Transverse colon (tissue), 4 donors: ENCODE measurements around the gene CLEC20A. TPM values are rescaled to one million over a fixed set of nuclear protein-coding genes. Genes with fewer than 3 reads are reported as not detected.
A peak's percentile ranks its signal among the peaks of the same experiment; 100 is the strongest.

ENCODE experiments used
- DNase-seq: peaks from one replicate; pipeline ENCODE4 v3.0.0-alpha.2; 2019
- H3K27ac ChIP-seq, 4 donors: fragments of 200-600 bp; sonication (generic); 2 replicates each; pipeline ENCODE4 v1.5.1; 2016 to 2018; ENCODE audit warnings: inconsistent platforms in 4 of 4
- H3K27me3 ChIP-seq: fragments of 200-600 bp; sonication (generic); 2 replicates; pipeline ENCODE4 v1.5.1; 2017; ENCODE audit warnings: inconsistent platforms
- H3K36me3 ChIP-seq, 4 donors: fragments of 200-600 bp; sonication (generic); 2 replicates each; pipeline ENCODE4 v1.5.1; 2017 to 2019; ENCODE audit warnings: inconsistent platforms in 4 of 4
- H3K4me1 ChIP-seq, 4 donors: fragments of 200-600 bp; sonication (generic); 2 replicates each; pipeline ENCODE4 v1.5.1; 2017 to 2020; ENCODE audit warnings: inconsistent platforms in 4 of 4
- H3K4me3 ChIP-seq, 4 donors: fragments of 200-600 bp; sonication (generic); 1 replicate in 1 of 4; 2 replicates in 3 of 4; pipeline versions ENCODE4 v1.5.1 to v1.6.1; 2017 to 2019; ENCODE audit warnings: inconsistent platforms in 4 of 4
- H3K9me3 ChIP-seq, 2 donors: fragments of 200-600 bp; sonication (generic); 2 replicates each; pipeline ENCODE4 v1.5.1; 2017 to 2019; ENCODE audit warnings: inconsistent platforms in 2 of 2
- CTCF ChIP-seq, 5 experiments: fragments of 200-600 bp in 3 of 5; fragments of 450-650 bp in 2 of 5; sonication (generic) in 3 of 5; IDR thresholded peaks; 1 replicate in 2 of 5; 2 replicates in 3 of 5; pipeline ENCODE4 v1.5.1; 2016 to 2017; ENCODE audit warnings: antibody characterized with exemption in 5 of 5, inconsistent platforms in 3 of 5, mild to moderate bottlenecking in 2 of 5, moderate library complexity in 1 of 5
- EP300 ChIP-seq: sonication (generic); formaldehyde crosslinking; IDR thresholded peaks from one replicate; pipeline ENCODE4 v1.6.1; 2017; ENCODE audit warnings: antibody characterized with exemption, low read depth
- POLR2A ChIP-seq: fragments of 450-650 bp; IDR thresholded peaks from one replicate; pipeline ENCODE4 v1.6.1; 2016; ENCODE audit warnings: antibody characterized with exemption, mild to moderate bottlenecking, moderate library complexity
- POLR2AphosphoS5 ChIP-seq, 3 donors: sonication (generic); formaldehyde crosslinking; IDR thresholded peaks; one replicate each; pipeline ENCODE4 v1.6.1; 2016; ENCODE audit warnings: antibody characterized with exemption in 3 of 3
- WGBS, 2 donors: methylation state at CpG; one replicate each; pipeline ENCODE4 v1.1.5; 2018; ENCODE audit warnings: low coverage in 1 of 2; 5-methylcytosine and 5-hydroxymethylcytosine counted together
- in situ Hi-C, 4 donors: fragments of 200-750 bp; cut with MboI; loops; one replicate each; pipeline versions ENCODE4 v1.15.0 to v1.15.1; 2017; ENCODE audit warnings: low sequenced_read_pairs in 3 of 4, low pct_ligation_motif_present in 1 of 4, low pct_unique_long_range_greater_than_20kb in 1 of 4
- intact Hi-C: fragments of 100-400 bp; cut with DNase I; formaldehyde crosslinking; loops from one replicate; pipeline ENCODE4 v1.15.1; 2023; ENCODE audit warnings: low total_unique reads
- total RNA-seq, 4 donors: library from RNA; depleted of rRNA; stranded (reverse); fragments of >200 nt; gene quantifications; one replicate each; pipeline ENCODE4 v1.1.0, GENCODE V29; 2016

CLEC20A gene
- total RNA-seq, 4 donors from 2014 or later = not detected

- DNase-seq = peak; percentile 38
- no peak overlapping the region for H3K4me3 ChIP-seq
- WGBS, 2 donors = 55% methylated on average over 13 of the region's 14 CpGs; no CpG with 5 or more reads in 1 of the 2 donors
- no peaks in the 10 kb centered on the region for H3K36me3 ChIP-seq
- H3K27me3 ChIP-seq = no peaks in the 10 kb centered on the region
- intact Hi-C loops = no loop called here
- H3K4me1 ChIP-seq = peaks cover 0 to 3% (median 0%) of the 10 kb centered on the region in 4 donors
- H3K9me3 ChIP-seq = no peaks in the 10 kb centered on the region
- in situ Hi-C loops = no loop called here
- no peak for TF ChIP-seq EP300
- no peak overlapping the region for H3K27ac ChIP-seq
Observed at GRCh38 chr1:178513278-178513983, 16.7 kb upstream of the CLEC20A start.

GRCh38 chr1:178512566-178513277, 16.0 kb upstream of the CLEC20A start, which contains the start of gene TEX35:
TSS of gene TEX35 (plus strand) at chr1:178513109. CDS start at chr1:178513189, 80 bp downstream.
- TF ChIP-seq POLR2A = no peak
- 96% methylated on average over 19 of the region's 19 CpGs; no CpG with 5 or more reads in 1 of the 2 donors for WGBS, 2 donors
- Histone ChIP-seq H3K36me3 (no peaks in the 10 kb centered on the region), H3K4me1 (peaks cover 0 to 3% (median 0%) of the 10 kb centered on the region in 4 donors), H3K27ac (no peak within 1 kb of the TSS), H3K4me3 (no peak within 1 kb of the TSS), H3K27me3 (no peaks in the 10 kb centered on the region), H3K9me3 (no peaks in the 10 kb centered on the region)
- intact Hi-C loops (no loop called here), in situ Hi-C loops (no loop called here)
- no peak for DNase-seq

GRCh38 chr1:178510155-178510554, 13.4 kb upstream of the CLEC20A start:
- peaks cover 0 to 3% (median 0%) of the 10 kb centered on the region in 4 donors for H3K4me1 ChIP-seq
- no peaks in the 10 kb centered on the region for H3K36me3 ChIP-seq
- in situ Hi-C loops (no loop called here), intact Hi-C loops (no loop called here)
- H3K9me3 ChIP-seq = no peaks in the 10 kb centered on the region
- H3K27ac ChIP-seq = no peak overlapping the region
- TF ChIP-seq CTCF (IDR thresholded peaks at IDR 0.05) = no peak
- no peak for TF ChIP-seq POLR2AphosphoS5 (IDR thresholded peaks at IDR 0.05)
- TF ChIP-seq EP300 = no peak
- no peak for TF ChIP-seq POLR2A
- no peaks in the 10 kb centered on the region for H3K27me3 ChIP-seq
- 75 to 82% methylated on average over 1 to 4 of the region's 4 CpGs for WGBS, 2 donors
- no peak overlapping the region for H3K4me3 ChIP-seq
- DNase-seq = no peak

GRCh38 chr1:178509414-178510007, 12.7 kb upstream of the CLEC20A start:
- Histone ChIP-seq H3K4me3 (no peak overlapping the region), H3K27ac (no peak overlapping the region), H3K36me3 (no peaks in the 10 kb centered on the region), H3K9me3 (no peaks in the 10 kb centered on the region), H3K27me3 (no peaks in the 10 kb centered on the region), H3K4me1 (peaks cover 0 to 3% (median 0%) of the 10 kb centered on the region in 4 donors)
- no peak for DNase-seq
- intact Hi-C loops (loop anchor here (10.0 kb wide), 1 partner anchor 205 kb away; no protein-coding TSS in a partner anchor), in situ Hi-C loops (loop anchor here in 3 of 4 donors (10.0 kb wide), 2 partner anchors 205 to 215 kb away; no protein-coding TSS in a partner anchor)
- no peak for TF ChIP-seq EP300
- 81 to 90% methylated on average over 2 to 5 of the region's 5 CpGs for whole genome bisulfite sequencing, 2 donors

GRCh38 chr1:178506669-178507068, 9.9 kb upstream of the CLEC20A start:
- 63% methylated on average over 6 of the region's 6 CpGs; no CpG with 5 or more reads in 1 of the 2 donors for WGBS, 2 donors
- Histone ChIP-seq H3K27ac (no peak overlapping the region), H3K36me3 (no peaks in the 10 kb centered on the region), H3K4me1 (no peaks in the 10 kb centered on the region), H3K27me3 (no peaks in the 10 kb centered on the region), H3K9me3 (no peaks in the 10 kb centered on the region), H3K4me3 (no peak overlapping the region)
- intact Hi-C loops = loop anchor here (10.0 kb wide), 1 partner anchor 202 kb away; no protein-coding TSS in a partner anchor
- in situ Hi-C loops = loop anchor here in 3 of 4 donors (10.0 kb wide), 2 partner anchors 202 to 212 kb away; no protein-coding TSS in a partner anchor
- TF ChIP-seq EP300 (no peak), POLR2AphosphoS5 (IDR thresholded peaks at IDR 0.05) (no peak), CTCF (IDR thresholded peaks at IDR 0.05) (no peak), POLR2A (no peak)
- no peak for DNase-seq
